ENCODE measurements around the gene FBLN1. TPM values are rescaled to one million over a fixed set of nuclear protein-coding genes. Genes with fewer than 3 reads are reported as not detected.

Gene FBLN1
- total and polyA plus RNA-seq, 2 of the 8 experiments (the other 6 are each of a cell fraction or from before 2014, with no cell fraction given) = 159 to 168 TPM

- Histone ChIP-seq H3K9ac (replicated peaks in 1 of 4; ENCODE audit: extremely low read depth in 1 of 4, low read depth in 3 of 4, low read length in 3 of 4) (no peak overlapping the region), H2BK12ac (ENCODE audit: low read depth, low read length) (no peak overlapping the region), H3K14ac (ENCODE audit: insufficient read length) (no peak overlapping the region), H2BK5ac (ENCODE audit: low read depth, low read length) (no peak overlapping the region), H2AK5ac (ENCODE audit: low read depth, low read length) (no peak overlapping the region), H3K9me3 (ENCODE audit: insufficient read depth in 2 of 2, low read depth in 1 of 2, low read length in 1 of 2) (peaks cover 16% of the 10 kb centered on the region in 2 experiments), H3K4me2 (ENCODE audit: insufficient read depth in 1 of 2, low read depth in 2 of 2, low read length in 2 of 2) (no peak overlapping the region), H3K18ac (ENCODE audit: extremely low read depth, low read length) (no peak overlapping the region), H2BK20ac (ENCODE audit: low read length) (no peak overlapping the region), H3K27me3 (replicated peaks in 1 of 4; ENCODE audit: control insufficient read depth in 3 of 4, extremely low read depth in 1 of 4, insufficient read depth in 3 of 4, low read length in 3 of 4) (no peaks in the 10 kb centered on the region; a peak in 1 of 7 replicates), H4K20me1 (replicated peaks in 1 of 2; ENCODE audit: control insufficient read depth in 1 of 2, insufficient read depth in 2 of 2, low read length in 2 of 2) (no peaks in the 10 kb centered on the region), H3K56ac (replicated peaks; ENCODE audit: insufficient read length, low read depth, low read length) (no peak overlapping the region), H3K4me3 (ENCODE audit: extremely low read depth in 1 of 4, insufficient read depth in 2 of 4, low read depth in 3 of 4, low read length in 4 of 4) (no peak overlapping the region), H3K36me3 (ENCODE audit: control insufficient read depth in 2 of 4, insufficient read depth in 4 of 4, low read length in 3 of 4) (no peaks in the 10 kb centered on the region), H2AFZ (ENCODE audit: low read length) (no peak overlapping the region), H3K27ac (ENCODE audit: low read depth, low read length) (no peak overlapping the region), H3K23ac (ENCODE audit: insufficient read length) (no peak overlapping the region), H3K79me1 (ENCODE audit: low read depth, low read length) (no peaks in the 10 kb centered on the region), H2BK120ac (replicated peaks; ENCODE audit: low read depth, low read length) (no peak overlapping the region), H3K23me2 (ENCODE audit: low read depth, low read length) (no peaks in the 10 kb centered on the region), H3K79me2 (ENCODE audit: control insufficient read depth in 1 of 2, insufficient read depth in 2 of 2, low read length in 2 of 2) (no peaks in the 10 kb centered on the region), H2BK15ac (ENCODE audit: low read length) (no peak overlapping the region), H4K8ac (ENCODE audit: extremely low read depth, insufficient read depth, low read length) (no peak overlapping the region), H4K91ac (replicated peaks; ENCODE audit: insufficient read length, low read length) (no peak overlapping the region), H4K5ac (ENCODE audit: insufficient read length, low read depth, low read length) (no peak overlapping the region), H3K4ac (replicated peaks; ENCODE audit: insufficient read length, low read depth, low read length) (no peak overlapping the region), H3K4me1 (replicated peaks in 1 of 4; ENCODE audit: control insufficient read depth in 3 of 4, insufficient read depth in 4 of 4, low read length in 3 of 4) (no peaks in the 10 kb centered on the region)
- 87% methylated on average over 4 of the region's 4 CpGs; no CpG with 5 or more reads in 1 of the 2 experiments for WGBS, 2 experiments (ENCODE audit: extremely low coverage in 1 of 2, insufficient coverage in 1 of 2, insufficient read length in 1 of 2, insufficient replicate concordance in 2 of 2, low coverage in 1 of 2, low lambda C conversion rate in 2 of 2, missing lambda C conversion rate in 1 of 2)
- ChIA-PET CTCF (ENCODE audit: partially characterized antibody) (interaction anchor here (1.1 kb wide), 1 partner anchor 23 kb away, joined by 3 read pairs; no protein-coding TSS in a partner anchor), POLR2A (ENCODE audit: partially characterized antibody) (no interaction called here)
- DNase-seq (ENCODE audit: low read depth in 1 of 2, low spot score in 2 of 2) (no peak), FAIRE-seq (no peak)
- TF ChIP-seq CBX5 (IDR thresholded peaks at IDR 0.05; ENCODE audit: low read depth, low read length) (no peak), RXRA (IDR thresholded peaks at IDR 0.05; ENCODE audit: insufficient read depth, low read depth, low read length) (no peak), CBX8 (IDR thresholded peaks at IDR 0.05; ENCODE audit: borderline replicate concordance, low read depth, low read length) (no peak), TEAD4 (IDR thresholded peaks at IDR 0.05; ENCODE audit: low read depth, low read length) (no peak), POLR2AphosphoS5 (IDR thresholded peaks at IDR 0.05; ENCODE audit: low read depth, low read length) (no peak), KDM1A (IDR thresholded peaks at IDR 0.05; ENCODE audit: borderline replicate concordance, low read length) (no peak), RNF2 (IDR thresholded peaks at IDR 0.05; ENCODE audit: borderline replicate concordance, low read depth, low read length, missing control alignments, poor library complexity, severe bottlenecking) (no peak), TAF7 (optimal IDR thresholded peaks at IDR 0.05; ENCODE audit: borderline replicate concordance, low read depth, low read length) (no peak), POLR2A (IDR thresholded peaks at IDR 0.05; ENCODE audit: control extremely low read depth in 1 of 2, low read depth in 2 of 2, low read length in 2 of 2) (no peak)
Measured at GRCh38 chr22:45484742-45485141, 17.9 kb upstream of the FBLN1 start.

Data from H1 (cell line).